Osteoblast (primary cell): ENCODE results near the gene REV1. TPM values are rescaled to one million over a fixed set of nuclear protein-coding genes. Genes with fewer than 3 reads are reported as not detected.
"Not testable (repeated sequence)": the region's sequence is repeated elsewhere in the genome, so short reads cannot be mapped to it uniquely, and the experiment has no call there.

Source experiments
- DNase-seq: peaks from one replicate; pipeline ENCODE4 v3.0.0; 2011; ENCODE audit warnings: low spot score, mixed read lengths; ENCODE audit not compliant: insufficient read length; ENCODE audit errors: missing footprints
- H2AFZ ChIP-seq: 2 replicates; pipeline ENCODE4 v1.6.0; 2011; ENCODE audit warnings: mild to moderate bottlenecking, low read length
- H3K27ac ChIP-seq: 2 replicates; pipeline ENCODE4 v1.5.1; 2011; ENCODE audit warnings: mild to moderate bottlenecking, low read depth, low read length, moderate library complexity
- H3K27me3 ChIP-seq: 2 replicates; pipeline ENCODE4 v1.6.0; 2012; ENCODE audit warnings: mild to moderate bottlenecking, control low read depth, inconsistent platforms, low read length, moderate library complexity; ENCODE audit not compliant: insufficient read depth
- H3K36me3 ChIP-seq: 2 replicates; pipeline ENCODE4 v1.5.1; 2011; ENCODE audit warnings: mild to moderate bottlenecking, low read length, control low read depth, moderate library complexity; ENCODE audit not compliant: insufficient read depth
- H3K4me1 ChIP-seq: 2 replicates; pipeline ENCODE4 v1.5.1; 2011; ENCODE audit warnings: mild to moderate bottlenecking, low read length, control low read depth, moderate library complexity; ENCODE audit not compliant: insufficient read depth
- H3K4me2 ChIP-seq: 2 replicates; pipeline ENCODE4 v1.6.0; 2011; ENCODE audit warnings: mild to moderate bottlenecking, low read length; ENCODE audit not compliant: insufficient read depth
- H3K4me3 ChIP-seq: fragments of 200-600 bp; sonication (generic); 3 replicates; pipeline ENCODE4 v1.5.1; 2012; ENCODE audit warnings: mild to moderate bottlenecking, low read length, inconsistent platforms; ENCODE audit not compliant: insufficient read depth
- H3K79me2 ChIP-seq: 2 replicates; pipeline ENCODE4 v1.6.0; 2012; ENCODE audit warnings: mild to moderate bottlenecking, low read length, control low read depth, inconsistent platforms; ENCODE audit not compliant: insufficient read depth
- H3K9me3 ChIP-seq: 2 replicates; pipeline ENCODE4 v1.5.1; 2011; ENCODE audit warnings: low read depth, low read length, control low read depth
- H4K20me1 ChIP-seq: 2 replicates; pipeline ENCODE4 v1.6.0; 2012; ENCODE audit warnings: mild to moderate bottlenecking, low read length, control low read depth; ENCODE audit not compliant: insufficient read depth
- CTCF ChIP-seq: IDR thresholded peaks from 2 replicates; pipeline ENCODE4 v1.5.1; 2011; ENCODE audit warnings: mild to moderate bottlenecking, low read depth, low read length, moderate library complexity; ENCODE audit errors: extremely low read depth
- total RNA-seq: library from RNA; depleted of rRNA; stranded (reverse); fragments of >200 nt; gene quantifications from 2 replicates; pipeline ENCODE4 v1.2.3, GENCODE V29; 2012

The REV1 gene
- total RNA-seq, 1 donor: 37.3 TPM

DNA sequence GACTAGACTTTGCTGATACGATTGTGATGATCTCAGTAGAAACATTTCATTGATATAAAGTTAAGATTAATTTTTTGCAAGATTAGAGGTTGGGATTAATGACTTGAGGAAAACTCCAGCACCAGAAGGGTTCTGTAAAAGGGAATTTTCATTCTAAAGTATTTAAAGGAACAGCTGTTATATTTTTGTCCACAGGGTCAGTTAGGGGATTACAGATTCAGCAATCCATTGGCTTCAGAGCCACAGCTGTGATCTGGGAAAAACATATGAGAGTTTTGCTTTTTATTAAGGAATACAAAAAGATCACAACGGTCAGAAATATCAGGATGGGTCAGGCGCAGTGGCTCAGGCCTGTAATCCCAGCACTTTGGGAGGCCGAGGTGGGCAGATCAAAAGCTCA lies 19.6 kb upstream of the REV1 start:
- H3K4me3 ChIP-seq: no peak overlapping the region
- H3K27ac ChIP-seq: no peak overlapping the region
- no peak for DNase-seq
- H3K4me2 ChIP-seq: no peak overlapping the region
- TF ChIP-seq CTCF: no peak
- peaks cover 17% of the 10 kb centered on the region for H3K27me3 ChIP-seq
- no peaks in the 10 kb centered on the region for H3K4me1 ChIP-seq
- H4K20me1 ChIP-seq: no peaks in the 10 kb centered on the region
- no peak overlapping the region for H2AFZ ChIP-seq
- H3K79me2 ChIP-seq: no peaks in the 10 kb centered on the region
- no peaks in the 10 kb centered on the region for H3K36me3 ChIP-seq
- H3K9me3 ChIP-seq: no peaks in the 10 kb centered on the region

DNA sequence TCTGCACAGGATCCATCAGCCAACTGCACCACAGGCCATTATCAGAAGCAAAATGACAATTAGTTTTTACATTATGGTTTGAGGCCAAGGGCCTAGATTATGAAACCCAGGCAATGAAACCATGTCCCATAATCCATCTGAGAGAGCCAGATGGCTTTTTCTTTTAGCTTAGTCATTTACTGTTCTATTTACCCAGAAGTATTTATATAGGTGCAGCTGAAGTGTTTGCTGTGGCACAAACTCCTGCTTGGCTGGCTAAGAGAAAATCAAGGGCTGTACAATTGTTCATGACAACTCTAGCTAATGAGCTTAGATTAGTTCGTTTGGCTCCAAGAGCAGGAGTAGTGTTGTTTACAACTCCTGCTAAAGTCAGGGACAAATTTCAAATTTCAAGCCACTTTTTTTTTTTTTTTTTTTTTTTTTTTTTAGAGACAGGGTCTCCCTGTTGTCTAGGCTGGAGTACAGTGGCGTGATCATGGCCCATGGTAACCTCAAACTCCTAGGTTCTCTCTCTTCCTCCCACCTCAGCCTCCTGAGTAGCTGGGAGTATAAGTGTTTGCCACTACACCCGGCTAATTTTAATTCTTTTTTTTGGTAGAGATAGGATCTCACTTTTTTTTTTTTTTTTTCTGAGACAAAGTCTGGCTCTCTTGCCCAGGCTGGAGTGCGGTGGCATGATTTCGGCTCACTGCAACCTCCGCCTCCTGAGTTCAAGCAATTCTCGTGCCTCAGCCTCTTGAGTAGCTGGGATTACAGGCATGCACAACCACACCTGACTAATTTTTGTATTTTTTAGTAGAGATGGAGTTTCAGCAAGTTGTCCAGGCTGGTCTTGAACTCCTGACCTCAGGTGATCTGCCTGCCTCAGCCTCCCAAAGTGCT lies 18.4 kb upstream of the REV1 start:
- Histone ChIP-seq H3K4me2 (no peak overlapping the region), H3K27ac (no peak overlapping the region), H3K9me3 (no peaks in the 10 kb centered on the region), H3K27me3 (peaks cover 10% of the 10 kb centered on the region), H3K4me3 (no peak overlapping the region), H3K36me3 (no peaks in the 10 kb centered on the region), H2AFZ (no peak overlapping the region), H3K4me1 (no peaks in the 10 kb centered on the region), H4K20me1 (no peaks in the 10 kb centered on the region), H3K79me2 (no peaks in the 10 kb centered on the region)
- no peak for TF ChIP-seq CTCF
- no peak for DNase-seq

DNA sequence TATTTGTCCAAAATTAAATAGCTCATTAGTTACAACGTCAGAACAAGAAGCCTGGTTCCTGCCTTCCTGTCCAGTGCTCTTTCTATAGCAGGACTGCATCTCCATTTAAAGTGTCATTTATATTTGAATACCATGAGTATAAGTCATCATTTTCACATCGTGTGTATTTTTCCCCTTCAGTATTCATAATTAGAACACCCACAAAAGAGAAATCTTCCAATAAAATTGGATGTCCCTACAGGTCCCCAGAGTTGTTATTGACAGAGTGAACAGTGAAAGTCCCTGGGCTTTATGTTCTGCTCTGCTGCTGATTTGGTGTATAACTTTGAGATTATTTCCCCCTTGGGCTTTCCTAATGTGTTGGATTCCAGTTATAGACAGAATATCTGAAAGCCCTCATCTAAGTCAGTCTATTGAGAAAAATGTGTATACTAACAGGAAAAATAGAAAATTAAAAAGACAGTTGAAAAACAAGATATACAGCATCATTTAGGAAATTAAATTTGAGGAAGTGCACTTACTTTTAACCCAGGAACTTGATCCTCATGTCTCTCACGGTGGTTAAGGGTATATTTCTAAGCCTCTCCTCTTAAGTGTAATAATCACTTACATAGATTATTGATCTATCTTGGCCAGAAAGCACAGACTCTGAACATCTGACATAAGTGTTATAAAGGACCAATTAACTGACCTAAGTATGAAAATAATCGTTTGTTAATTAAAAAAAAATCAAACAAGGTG lies 15.2 kb upstream of the REV1 start:
- no peak for TF ChIP-seq CTCF
- H3K9me3 ChIP-seq: no peaks in the 10 kb centered on the region
- no peak overlapping the region for H2AFZ ChIP-seq
- DNase-seq: no peak
- no peak overlapping the region for H3K4me2 ChIP-seq
- H3K36me3 ChIP-seq: no peaks in the 10 kb centered on the region
- no peaks in the 10 kb centered on the region for H3K4me1 ChIP-seq
- H3K79me2 ChIP-seq: no peaks in the 10 kb centered on the region
- H4K20me1 ChIP-seq: no peaks in the 10 kb centered on the region
- H3K27ac ChIP-seq: no peak overlapping the region
- peaks cover 22% of the 10 kb centered on the region for H3K27me3 ChIP-seq
- no peak overlapping the region for H3K4me3 ChIP-seq

DNA sequence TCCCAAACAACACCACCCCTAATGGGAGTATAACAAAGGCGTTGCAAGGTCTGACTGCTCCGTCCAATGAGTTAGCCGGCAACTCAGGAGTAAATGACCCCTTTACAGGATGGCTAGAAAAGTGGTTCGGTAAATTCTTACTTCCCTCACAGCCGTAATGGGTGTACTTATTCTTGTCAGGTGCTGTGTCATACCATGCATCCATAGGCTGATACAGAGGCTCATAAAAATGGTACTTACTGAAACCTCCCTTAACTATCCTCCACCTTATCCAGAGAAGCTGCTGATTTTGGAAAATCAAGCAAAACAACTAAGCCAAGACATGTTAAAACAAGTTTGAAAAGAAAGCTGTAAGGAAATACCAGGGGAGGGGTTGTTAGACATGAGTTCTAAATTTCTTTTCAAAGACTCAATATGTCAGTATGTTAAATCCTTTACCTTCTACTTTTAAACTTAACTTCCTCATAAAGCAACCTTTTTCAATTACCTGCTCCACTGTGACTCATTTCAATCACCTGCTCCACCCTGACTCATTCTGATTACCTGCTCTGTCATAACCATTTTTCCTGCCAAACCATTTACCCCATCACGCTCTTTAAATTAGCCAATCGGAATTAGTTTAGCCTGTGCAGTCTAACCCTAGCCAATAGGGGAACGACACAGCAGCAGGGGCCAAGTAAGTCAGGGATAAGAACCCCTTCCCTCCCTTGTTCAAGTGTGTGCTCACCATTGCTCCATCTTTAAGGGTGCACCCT lies 14.0 kb upstream of the REV1 start:
- not testable (repeated sequence) for H3K79me2 ChIP-seq, H4K20me1 ChIP-seq, H3K4me1 ChIP-seq, DNase-seq, H3K27ac ChIP-seq, H2AFZ ChIP-seq, H3K36me3 ChIP-seq, H3K4me2 ChIP-seq, H3K4me3 ChIP-seq, H3K9me3 ChIP-seq
- H3K27me3 ChIP-seq: peaks cover 28% of the 10 kb centered on the region
